ENCODE measurements around the gene B9D1.
A peak's percentile ranks its signal among the peaks of the same experiment; 100 is the strongest.

Gene B9D1

GRCh38 chr17:19377602-19378415 lies 15.3 kb upstream of the B9D1 start:
- Histone ChIP-seq H3K27me3 (ENCODE audit: insufficient read depth, low read length) (no peaks in the 10 kb centered on the region), H3K9me3 (ENCODE audit: low read length) (no peaks in the 10 kb centered on the region), H3K4me3 (ENCODE audit: low read length) (peak overlapping the region; percentile 72), H3K4me1 (ENCODE audit: insufficient read depth, low read length) (peaks cover 19% of the 10 kb centered on the region), H3K36me3 (ENCODE audit: insufficient read depth, low read length) (peaks cover 35% of the 10 kb centered on the region), H2AFZ (ENCODE audit: low read depth, low read length) (peak overlapping the region; percentile 55)

DNA sequence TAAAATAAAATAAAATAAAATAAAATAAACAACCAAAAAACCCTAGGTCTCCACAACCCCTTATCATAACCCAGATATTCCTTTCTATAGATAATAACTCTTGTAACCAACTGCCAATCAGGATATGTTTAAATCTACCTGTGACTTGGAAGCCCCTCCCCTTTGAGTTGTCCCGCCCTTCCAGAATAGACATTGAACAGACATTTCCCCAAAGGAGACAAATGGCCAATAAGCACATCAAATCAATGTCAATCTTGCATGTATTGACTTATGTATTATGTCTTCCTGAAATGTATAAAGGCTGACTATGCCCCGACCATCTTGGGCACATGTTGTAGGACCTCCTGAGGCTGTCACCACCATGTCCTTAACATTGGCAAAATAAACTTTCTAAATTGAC lies 14.3 kb upstream of the B9D1 start:
- H2AFZ ChIP-seq (ENCODE audit: low read depth, low read length) = peak overlapping the region; percentile 55
- peak overlapping the region; percentile 72 for H3K4me3 ChIP-seq (ENCODE audit: low read length)
- H3K36me3 ChIP-seq (ENCODE audit: insufficient read depth, low read length) = peaks cover 28% of the 10 kb centered on the region
- H3K9me3 ChIP-seq (ENCODE audit: low read length) = no peaks in the 10 kb centered on the region
- peaks cover 19% of the 10 kb centered on the region for H3K4me1 ChIP-seq (ENCODE audit: insufficient read depth, low read length)
- no peaks in the 10 kb centered on the region for H3K27me3 ChIP-seq (ENCODE audit: insufficient read depth, low read length)

GRCh38 chr17:19375732-19376131 lies 13.2 kb upstream of the B9D1 start:
- Histone ChIP-seq H3K4me3 (ENCODE audit: low read length) (no peak overlapping the region), H2AFZ (ENCODE audit: low read depth, low read length) (no peak overlapping the region), H3K9me3 (ENCODE audit: low read length) (no peaks in the 10 kb centered on the region), H3K27me3 (ENCODE audit: insufficient read depth, low read length) (no peaks in the 10 kb centered on the region), H3K4me1 (ENCODE audit: insufficient read depth, low read length) (peaks cover 19% of the 10 kb centered on the region), H3K36me3 (ENCODE audit: insufficient read depth, low read length) (peaks cover 17% of the 10 kb centered on the region)

DNA sequence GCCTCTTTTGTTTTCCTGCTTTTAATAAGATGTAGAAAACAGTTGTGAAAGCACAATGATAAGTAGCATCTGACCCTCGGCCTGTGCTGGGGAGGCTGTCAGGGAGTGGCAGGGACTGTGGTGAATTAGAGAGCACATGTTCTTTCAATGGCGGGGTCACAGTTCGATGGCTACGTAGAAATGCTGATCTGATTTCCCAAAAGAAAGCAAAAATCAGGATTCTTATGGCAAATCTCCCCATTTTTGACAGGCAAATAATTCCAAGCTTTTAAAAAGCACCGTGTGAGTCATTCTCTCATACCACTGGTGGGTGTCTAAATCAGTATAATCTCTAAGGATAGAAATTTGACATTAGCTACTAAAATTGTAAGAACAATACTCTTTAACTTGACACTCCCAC lies 11.6 kb upstream of the B9D1 start:
- peaks cover 12% of the 10 kb centered on the region for H3K4me1 ChIP-seq (ENCODE audit: insufficient read depth, low read length)
- H3K4me3 ChIP-seq (ENCODE audit: low read length) = no peak overlapping the region
- no peaks in the 10 kb centered on the region for H3K9me3 ChIP-seq (ENCODE audit: low read length)
- H3K36me3 ChIP-seq (ENCODE audit: insufficient read depth, low read length) = peaks cover under 1% of the 10 kb centered on the region
- H3K27me3 ChIP-seq (ENCODE audit: insufficient read depth, low read length) = no peaks in the 10 kb centered on the region
- H2AFZ ChIP-seq (ENCODE audit: low read depth, low read length) = no peak overlapping the region

DNA sequence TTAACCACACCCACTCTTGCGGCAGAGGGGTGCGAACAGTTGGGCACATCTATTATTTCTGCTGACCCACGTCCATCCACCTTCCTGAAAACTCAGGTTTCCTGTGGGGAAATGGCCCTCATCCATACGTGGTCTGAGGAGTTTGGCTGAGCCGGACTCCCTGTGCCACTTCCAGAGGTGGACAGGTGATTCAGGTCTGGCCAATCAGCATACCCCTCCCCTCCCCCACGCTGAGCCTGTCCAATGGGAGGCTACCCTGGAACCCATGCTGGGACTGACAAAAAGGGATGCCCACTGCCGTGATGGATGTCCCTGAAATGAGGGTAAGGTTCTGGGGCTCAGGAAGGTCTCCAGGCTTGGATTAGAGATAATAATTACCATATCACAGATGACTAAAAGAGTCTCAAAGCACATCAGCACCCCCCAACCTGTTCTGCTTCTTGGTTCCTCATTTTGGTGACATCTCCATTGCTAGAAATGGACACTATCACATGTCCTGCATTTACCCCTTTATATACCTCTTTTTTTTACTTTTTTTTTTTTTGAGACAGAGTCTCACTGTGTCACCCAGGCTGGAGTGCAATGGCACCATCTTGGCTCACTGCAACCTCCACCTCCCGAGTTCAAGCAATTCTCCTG lies 10.5 kb upstream of the B9D1 start:
- Histone ChIP-seq H3K9me3 (ENCODE audit: low read length) (no peaks in the 10 kb centered on the region), H3K27me3 (ENCODE audit: insufficient read depth, low read length) (no peaks in the 10 kb centered on the region), H3K4me1 (ENCODE audit: insufficient read depth, low read length) (peaks cover 10% of the 10 kb centered on the region), H3K36me3 (ENCODE audit: insufficient read depth, low read length) (no peaks in the 10 kb centered on the region), H3K4me3 (ENCODE audit: low read length) (no peak overlapping the region), H2AFZ (ENCODE audit: low read depth, low read length) (no peak overlapping the region)

- no peaks in the 10 kb centered on the region for H3K36me3 ChIP-seq (ENCODE audit: insufficient read depth, low read length)
- no peaks in the 10 kb centered on the region for H3K9me3 ChIP-seq (ENCODE audit: low read length)
- peaks cover 10% of the 10 kb centered on the region for H3K4me1 ChIP-seq (ENCODE audit: insufficient read depth, low read length)
- H2AFZ ChIP-seq (ENCODE audit: low read depth, low read length) = no peak overlapping the region
- H3K4me3 ChIP-seq (ENCODE audit: low read length) = no peak overlapping the region
- H3K27me3 ChIP-seq (ENCODE audit: insufficient read depth, low read length) = no peaks in the 10 kb centered on the region
Measured at GRCh38 chr17:19372439-19372838, 9.9 kb upstream of the B9D1 start.

DNA sequence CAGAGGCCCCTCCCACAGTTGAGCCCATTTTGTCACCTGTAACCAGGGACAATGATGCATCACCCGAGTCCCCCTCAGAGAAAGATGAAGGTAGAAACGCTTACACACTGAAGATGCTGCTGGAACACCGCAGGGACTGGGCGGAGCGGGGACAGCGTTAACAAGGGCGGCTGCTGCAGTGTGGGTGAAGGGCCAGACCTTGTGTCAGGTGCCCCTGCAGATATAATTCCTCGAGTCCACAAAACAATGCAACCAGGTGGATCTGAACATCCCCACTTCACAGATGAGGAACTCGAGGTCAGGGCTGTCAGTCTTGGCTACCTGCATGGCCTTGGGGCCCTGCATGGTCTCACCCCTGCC lies 9.5 kb upstream of the B9D1 start:
- H3K4me3 ChIP-seq (ENCODE audit: low read length) = no peak overlapping the region
- H3K9me3 ChIP-seq (ENCODE audit: low read length) = no peaks in the 10 kb centered on the region
- H3K27me3 ChIP-seq (ENCODE audit: insufficient read depth, low read length) = no peaks in the 10 kb centered on the region
- H3K4me1 ChIP-seq (ENCODE audit: insufficient read depth, low read length) = peaks cover 6% of the 10 kb centered on the region
- no peak overlapping the region for H2AFZ ChIP-seq (ENCODE audit: low read depth, low read length)
- H3K36me3 ChIP-seq (ENCODE audit: insufficient read depth, low read length) = no peaks in the 10 kb centered on the region

DNA sequence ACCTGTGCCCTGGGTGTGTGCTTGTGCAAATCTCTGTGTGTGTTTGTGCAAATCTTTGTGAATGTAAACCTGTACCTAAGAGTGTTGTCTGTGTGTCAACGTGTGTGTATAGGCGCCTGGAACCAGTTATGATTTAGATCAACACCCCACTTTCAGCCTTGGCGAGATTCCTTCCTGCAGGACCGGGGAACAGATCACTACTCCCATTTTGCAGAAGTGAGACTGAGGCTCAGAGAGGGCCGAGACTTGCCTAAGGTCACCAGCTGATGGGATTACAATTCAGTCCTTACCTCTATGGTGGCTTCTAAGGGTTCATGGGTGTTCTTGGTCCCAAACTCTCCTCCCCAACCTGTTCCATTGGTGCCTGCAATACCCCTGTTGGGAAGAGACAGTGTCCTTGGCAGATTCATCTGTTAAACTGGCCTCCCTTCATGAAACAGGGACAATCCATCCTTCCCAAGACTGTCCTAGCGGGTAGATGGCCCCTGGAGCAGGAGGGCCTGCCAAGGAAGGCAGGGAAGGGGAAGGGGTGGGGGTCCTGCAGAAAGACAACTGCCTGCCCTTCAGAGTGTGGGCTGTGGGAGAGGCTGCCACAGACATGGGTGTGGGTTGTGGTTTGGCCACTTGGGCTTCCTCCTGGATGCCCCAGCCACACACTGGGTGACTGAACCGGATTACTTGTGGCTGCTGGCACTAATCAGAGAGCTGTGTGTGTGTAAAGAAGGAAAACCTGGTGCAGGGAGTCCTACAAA lies 8.9 kb upstream of the B9D1 start:
- Histone ChIP-seq H3K9me3 (ENCODE audit: low read length) (no peaks in the 10 kb centered on the region), H3K4me3 (ENCODE audit: low read length) (no peak overlapping the region), H3K4me1 (ENCODE audit: insufficient read depth, low read length) (peaks cover 3% of the 10 kb centered on the region), H3K27me3 (ENCODE audit: insufficient read depth, low read length) (no peaks in the 10 kb centered on the region), H2AFZ (ENCODE audit: low read depth, low read length) (no peak overlapping the region), H3K36me3 (ENCODE audit: insufficient read depth, low read length) (no peaks in the 10 kb centered on the region)

DNA sequence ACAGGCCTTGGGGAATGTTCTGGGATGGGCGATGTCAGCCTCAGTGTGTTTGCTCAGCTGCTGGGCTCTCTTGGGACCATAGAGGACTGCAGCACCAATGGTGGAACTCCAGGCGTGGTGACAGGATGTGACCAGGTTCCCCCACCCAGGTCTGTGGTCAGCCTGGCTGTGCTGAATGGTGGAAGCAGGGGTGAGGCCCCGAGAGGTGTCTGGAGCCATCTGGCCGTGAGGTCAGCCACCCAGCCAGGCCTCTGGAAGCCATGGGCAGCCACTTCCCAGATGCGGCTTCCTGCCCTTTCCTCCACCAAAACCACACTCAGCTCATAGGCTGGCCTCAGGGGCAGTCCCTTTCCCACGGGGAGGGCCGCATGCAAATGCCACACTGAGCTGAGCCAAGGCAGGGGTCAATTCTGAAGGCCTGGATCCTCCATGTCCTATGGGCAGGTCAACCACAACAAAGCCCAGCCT lies 8.0 kb upstream of the B9D1 start:
- Histone ChIP-seq H2AFZ (ENCODE audit: low read depth, low read length) (no peak overlapping the region), H3K9me3 (ENCODE audit: low read length) (no peaks in the 10 kb centered on the region), H3K4me3 (ENCODE audit: low read length) (no peak overlapping the region)

GRCh38 chr17:19369846-19370492 lies 7.4 kb upstream of the B9D1 start:
- no peaks in the 10 kb centered on the region for H3K36me3 ChIP-seq (ENCODE audit: insufficient read depth, low read length)
- no peak overlapping the region for H2AFZ ChIP-seq (ENCODE audit: low read depth, low read length)
- H3K27me3 ChIP-seq (ENCODE audit: insufficient read depth, low read length) = no peaks in the 10 kb centered on the region
- H3K4me3 ChIP-seq (ENCODE audit: low read length) = no peak overlapping the region
- peaks cover 3% of the 10 kb centered on the region for H3K4me1 ChIP-seq (ENCODE audit: insufficient read depth, low read length)
- no peaks in the 10 kb centered on the region for H3K9me3 ChIP-seq (ENCODE audit: low read length)

More for the DNA sequence above, 8.0 kb upstream of the B9D1 start:
- Histone ChIP-seq H3K36me3 (ENCODE audit: insufficient read depth, low read length) (no peaks in the 10 kb centered on the region), H3K27me3 (ENCODE audit: insufficient read depth, low read length) (no peaks in the 10 kb centered on the region), H3K4me1 (ENCODE audit: insufficient read depth, low read length) (peaks cover 3% of the 10 kb centered on the region)

- H3K9me3 ChIP-seq (ENCODE audit: low read length) = no peaks in the 10 kb centered on the region
- no peaks in the 10 kb centered on the region for H3K27me3 ChIP-seq (ENCODE audit: insufficient read depth, low read length)
- H3K4me3 ChIP-seq (ENCODE audit: low read length) = no peak overlapping the region
- H3K36me3 ChIP-seq (ENCODE audit: insufficient read depth, low read length) = no peaks in the 10 kb centered on the region
- H2AFZ ChIP-seq (ENCODE audit: low read depth, low read length) = no peak overlapping the region
- peaks cover 3% of the 10 kb centered on the region for H3K4me1 ChIP-seq (ENCODE audit: insufficient read depth, low read length)
Measured at GRCh38 chr17:19369107-19369778, 6.7 kb upstream of the B9D1 start.

DNA sequence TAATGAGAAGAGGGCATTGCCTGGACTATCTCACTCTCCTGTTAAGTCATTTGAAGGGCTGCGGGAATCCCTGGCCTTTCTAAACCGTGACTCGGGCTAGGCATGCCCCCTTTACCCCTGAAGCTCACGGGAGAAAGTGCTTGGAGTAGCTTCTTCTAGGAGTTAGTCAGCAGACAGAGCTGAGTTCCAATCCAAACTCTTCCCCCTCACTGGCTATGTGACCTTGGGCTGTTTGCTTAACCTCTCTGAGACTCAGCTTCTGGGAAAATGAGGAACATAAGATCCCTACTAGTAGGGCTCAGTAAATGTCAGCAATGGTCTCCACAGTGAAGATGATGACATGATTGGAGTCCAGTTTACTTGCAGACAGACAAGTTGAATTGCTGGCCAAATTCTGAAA lies 5.7 kb upstream of the B9D1 start:
- no peak overlapping the region for H2AFZ ChIP-seq (ENCODE audit: low read depth, low read length)
- H3K4me1 ChIP-seq (ENCODE audit: insufficient read depth, low read length) = peaks cover under 1% of the 10 kb centered on the region
- H3K4me3 ChIP-seq (ENCODE audit: low read length) = no peak overlapping the region
- no peaks in the 10 kb centered on the region for H3K9me3 ChIP-seq (ENCODE audit: low read length)
- H3K27me3 ChIP-seq (ENCODE audit: insufficient read depth, low read length) = no peaks in the 10 kb centered on the region
- no peaks in the 10 kb centered on the region for H3K36me3 ChIP-seq (ENCODE audit: insufficient read depth, low read length)

All from neuron (in vitro differentiated cells).